Gastrocnemius medialis (tissue), 4 donors: ENCODE measurements around the gene GABARAP. TPM values are rescaled to one million over a fixed set of nuclear protein-coding genes. Genes with fewer than 3 reads are reported as not detected.
A peak's percentile ranks its signal among the peaks of the same experiment; 100 is the strongest.

Source experiments
- ATAC-seq, 2 donors: fragments of 150-250 bp; one replicate each; pipeline ENCODE4 v1.9.1; 2016
- DNase-seq, 2 donors: peaks; one replicate each; pipeline ENCODE4 v3.0.0-alpha.2; 2019
- H3K27ac ChIP-seq, 4 donors: fragments of 200-600 bp; sonication (generic); 1 replicate in 1 of 4; 2 replicates in 3 of 4; pipeline ENCODE4 v1.5.1; 2016 to 2018; ENCODE audit warnings: mild to moderate bottlenecking in 2 of 4, moderate library complexity in 1 of 4
- H3K27me3 ChIP-seq, 3 donors: fragments of 200-600 bp; sonication (generic) in 2 of 3; 1 replicate in 1 of 3; 2 replicates in 2 of 3; pipeline versions ENCODE4 v1.5.1 to v1.6.0; 2016 to 2019; ENCODE audit warnings: mild to moderate bottlenecking in 1 of 3, moderate library complexity in 1 of 3
- H3K36me3 ChIP-seq, 2 donors: fragments of 200-600 bp; sonication (generic) in 1 of 2; one replicate each; pipeline ENCODE4 v1.5.1; 2017 to 2018
- H3K4me1 ChIP-seq, 2 donors: fragments of 200-600 bp; sonication (generic) in 1 of 2; one replicate each; pipeline ENCODE4 v1.5.1; 2016 to 2017; ENCODE audit warnings: mild to moderate bottlenecking in 2 of 2
- H3K4me3 ChIP-seq, 4 donors: fragments of 200-600 bp; sonication (generic) in 3 of 4; 1 replicate in 1 of 4; 2 replicates in 3 of 4; pipeline ENCODE4 v1.5.1; 2016 to 2019; ENCODE audit warnings: mild to moderate bottlenecking in 2 of 4
- H3K9me3 ChIP-seq, 3 donors: fragments of 200-600 bp; sonication (generic) in 2 of 3; 1 replicate in 1 of 3; 2 replicates in 2 of 3; pipeline ENCODE4 v1.5.1; 2016 to 2019
- CTCF ChIP-seq, 5 experiments: fragments of 450-650 bp in 3 of 5; fragments of 200-600 bp in 2 of 5; sonication (generic) in 2 of 5; IDR thresholded peaks in 4 of 5; conservative IDR thresholded peaks in 1 of 5; 1 replicate in 4 of 5; 2 replicates in 1 of 5; pipeline ENCODE4 v1.5.1; 2016 to 2019; ENCODE audit warnings: antibody characterized with exemption in 5 of 5, mild to moderate bottlenecking in 3 of 5, moderate library complexity in 3 of 5
- POLR2A ChIP-seq, 2 donors: fragments of 450-650 bp; IDR thresholded peaks; one replicate each; pipeline ENCODE4 v1.6.1; 2017; ENCODE audit warnings: antibody characterized with exemption in 2 of 2, mild to moderate bottlenecking in 2 of 2, moderate library complexity in 2 of 2
- in situ Hi-C, 4 donors: fragments of 200-750 bp; cut with MboI; loops; one replicate each; pipeline versions ENCODE4 v1.15.0 to v1.8.0; 2017; ENCODE audit warnings: low sequenced_read_pairs in 4 of 4
- intact Hi-C: fragments of 100-400 bp; cut with DNase I; formaldehyde crosslinking; loops from one replicate; pipeline ENCODE4 v1.15.1; 2023; ENCODE audit warnings: low total_unique reads
- total RNA-seq, 4 donors: library from RNA; depleted of rRNA; stranded (reverse); fragments of >200 nt; gene quantifications; one replicate each; pipeline versions ENCODE4 v1.1.0 to v1.2.3, GENCODE V29; 2016

The GABARAP gene
- total RNA-seq, 4 donors from 2014 or later = 207 to 626 (median 258) TPM

- H3K36me3 ChIP-seq = peaks cover 0 to 28% of the 10 kb centered on the region in 2 donors
- DNase-seq = peak; percentile 89 to 96
- peak overlapping the region; percentile 95 to 100 (median 98) for H3K27ac ChIP-seq
- in situ Hi-C loops (no loop called here), intact Hi-C loops (loop anchor here (1.0 to 5.0 kb wide), 4 partner anchors 25 to 870 kb away; partner anchors contain the start of genes EIF5A, ELP5 and PER1)
- H3K4me1 ChIP-seq = peaks cover 40 to 44% of the 10 kb centered on the region in 2 donors
- no peaks in the 10 kb centered on the region for H3K27me3 ChIP-seq
- ATAC-seq = peak; percentile 41 to 42
- H3K4me3 ChIP-seq = peak overlapping the region; percentile 70 to 80 (median 76)
- H3K9me3 ChIP-seq = no peaks in the 10 kb centered on the region
- TF ChIP-seq POLR2A (IDR thresholded peaks at IDR 0.05) (peak; percentile 46 to 47), CTCF (IDR thresholded peaks at IDR 0.05 in 4 of 5, conservative IDR thresholded peaks at IDR 0.05 in 1 of 5) (no peak)
Measured at GRCh38 chr17:7281953-7282751, 39.9 kb upstream of the GABARAP start.

GRCh38 chr17:7281074-7281952 is 39.1 kb upstream of the GABARAP start, which contains the start of gene SLC2A4:
SLC2A4 (plus strand) TSS chr17:7281718; CDS start chr17:7281935, 217 bp downstream.
- DNase-seq = peak; percentile 94 to 98
- Histone ChIP-seq H3K27me3 (no peaks in the 10 kb centered on the region), H3K9me3 (no peaks in the 10 kb centered on the region), H3K27ac (peak within 1 kb of the TSS; percentile 95 to 100 (median 98)), H3K4me1 (peaks cover 36 to 39% of the 10 kb centered on the region in 2 donors), H3K36me3 (peaks cover 0 to 23% of the 10 kb centered on the region in 2 donors), H3K4me3 (peak within 1 kb of the TSS; percentile 70 to 80 (median 76))
- no peak for TF ChIP-seq CTCF (IDR thresholded peaks at IDR 0.05 in 4 of 5, conservative IDR thresholded peaks at IDR 0.05 in 1 of 5)
- peak; percentile 91 to 95 for TF ChIP-seq POLR2A (IDR thresholded peaks at IDR 0.05)
- peak; percentile 50 to 53 for ATAC-seq
- intact Hi-C loops = loop anchor here (1.0 to 5.0 kb wide), 4 partner anchors 26 to 871 kb away; partner anchors contain the start of genes EIF5A, ELP5 and PER1
- in situ Hi-C loops = no loop called here

- H3K4me1 ChIP-seq = peaks cover 31 to 33% of the 10 kb centered on the region in 2 donors
- TF ChIP-seq CTCF (IDR thresholded peaks at IDR 0.05 in 4 of 5, conservative IDR thresholded peaks at IDR 0.05 in 1 of 5) (peak; percentile 95 to 99 (median 98)), POLR2A (IDR thresholded peaks at IDR 0.05) (peak; percentile 51)
- no peaks in the 10 kb centered on the region for H3K9me3 ChIP-seq
- H3K27ac ChIP-seq = peak overlapping the region; percentile 95 to 100 (median 98)
- H3K4me3 ChIP-seq = peak overlapping the region; percentile 70 to 80 (median 76)
- H3K27me3 ChIP-seq = no peaks in the 10 kb centered on the region
- DNase-seq (peak; percentile 83 to 91), ATAC-seq (peak; percentile 50 to 53)
- in situ Hi-C loops (no loop called here), intact Hi-C loops (loop anchor here (1.0 to 5.0 kb wide), 5 partner anchors 16 to 872 kb away; partner anchors contain the start of genes EIF5A, ELP5 and PER1)
- peaks cover 0 to 15% of the 10 kb centered on the region in 2 donors for H3K36me3 ChIP-seq
Measured at GRCh38 chr17:7280519-7281073, 38.3 kb upstream of the GABARAP start.

GRCh38 chr17:7279448-7279847 is 37.2 kb upstream of the GABARAP start:
- Histone ChIP-seq H3K36me3 (peaks cover 0 to 5% of the 10 kb centered on the region in 2 donors), H3K27ac (peak overlapping the region in 2 of 4 donors; percentile 95 to 97), H3K9me3 (no peaks in the 10 kb centered on the region), H3K27me3 (no peaks in the 10 kb centered on the region), H3K4me3 (no peak overlapping the region), H3K4me1 (peaks cover 20 to 23% of the 10 kb centered on the region in 2 donors)
- DNase-seq (no peak), ATAC-seq (no peak)
- intact Hi-C loops = no loop called here
- TF ChIP-seq POLR2A (IDR thresholded peaks at IDR 0.05) (no peak), CTCF (IDR thresholded peaks at IDR 0.05 in 4 of 5, conservative IDR thresholded peaks at IDR 0.05 in 1 of 5) (no peak)
- in situ Hi-C loops = no loop called here
